ENCODE results near the gene TFCP2L1. TPM values are rescaled to one million over a fixed set of nuclear protein-coding genes. Genes with fewer than 3 reads are reported as not detected.
A peak's percentile ranks its signal among the peaks of the same experiment; 100 is the strongest.

Gene TFCP2L1
- polyA plus RNA-seq, 3 donors = 0.03 to 0.24 TPM; not detected in 1

- Histone ChIP-seq H4K20me1 (ENCODE audit: insufficient read depth, low read length) (no peaks in the 10 kb centered on the region), H3K9me3 (replicated peaks in 1 of 2; ENCODE audit: control insufficient read depth in 1 of 2, insufficient read depth in 1 of 2, low read length in 2 of 2) (no peaks in the 10 kb centered on the region), H3K27me3 (ENCODE audit: control insufficient read depth in 2 of 2, insufficient read depth in 2 of 2, low read length in 2 of 2) (peaks cover 9 to 12% of the 10 kb centered on the region in 2 donors), H3K36me3 (replicated peaks in 1 of 2; ENCODE audit: control insufficient read depth in 1 of 2, insufficient read depth in 2 of 2, low read length in 2 of 2) (no peaks in the 10 kb centered on the region), H3K4me1 (ENCODE audit: control insufficient read depth in 1 of 2, insufficient read depth in 2 of 2, low read length in 2 of 2) (no peaks in the 10 kb centered on the region), H3K4me3 (replicated peaks in 1 of 3; ENCODE audit: low read depth in 2 of 3, low read length in 3 of 3) (no peak overlapping the region), H3K27ac (ENCODE audit: low read depth in 1 of 2, low read length in 2 of 2) (no peak overlapping the region), H3K79me2 (ENCODE audit: insufficient read depth, low read length) (no peaks in the 10 kb centered on the region), H3K4me2 (replicated peaks; ENCODE audit: extremely low read depth, low read length, poor library complexity, severe bottlenecking) (no peak overlapping the region), H2AFZ (ENCODE audit: insufficient read depth, low read depth, low read length, poor library complexity, severe bottlenecking) (no peak overlapping the region), H3K9ac (ENCODE audit: insufficient read depth, low read length, poor library complexity, severe bottlenecking) (no peak overlapping the region)
- no peaks in the 10 kb centered on the region for H3K36me3 Mint-ChIP-seq
- H3K27ac Mint-ChIP-seq = peak overlapping the region in 4 of 7 donors; percentile 27 to 76 (median 47)
- TF ChIP-seq CTCF (IDR thresholded peaks at IDR 0.05) = no peak
- H3K4me3 Mint-ChIP-seq = peak overlapping the region in 1 of 2 donors; percentile 14
- DNase-seq = peak; percentile 62 to 86 (median 74)
- peaks cover 8% of the 10 kb centered on the region for H3K4me1 Mint-ChIP-seq
- peaks cover 16 to 34% (median 31%) of the 10 kb centered on the region in 3 donors for H3K27me3 Mint-ChIP-seq (ENCODE audit: low read depth in 3 of 3)
- peaks cover 0 to 2% (median 2%) of the 10 kb centered on the region in 7 donors for H3K9me3 Mint-ChIP-seq
- intact Hi-C loops (cut with micrococcal nuclease) = loop anchor here in 1 of 2 donors (2.0 kb wide), 1 partner anchor 19 kb away; no protein-coding TSS in a partner anchor
- WGBS (ENCODE audit: insufficient coverage) = 0% methylated on average over 1 of the region's 3 CpGs
These were observed 24.8 kb upstream of the TFCP2L1 start for GRCh38 chr2:121309801-121310200.

GRCh38 chr2:121309323-121309722 lies 24.3 kb upstream of the TFCP2L1 start:
- peaks cover 0 to 7% (median 2%) of the 10 kb centered on the region in 7 donors for H3K9me3 Mint-ChIP-seq
- H3K4me3 Mint-ChIP-seq = no peak overlapping the region
- H3K9me3 ChIP-seq (replicated peaks in 1 of 2; ENCODE audit: control insufficient read depth in 1 of 2, insufficient read depth in 1 of 2, low read length in 2 of 2) = no peaks in the 10 kb centered on the region
- H3K4me3 ChIP-seq (replicated peaks in 1 of 3; ENCODE audit: low read depth in 2 of 3, low read length in 3 of 3) = no peak overlapping the region
- H4K20me1 ChIP-seq (ENCODE audit: insufficient read depth, low read length) = no peaks in the 10 kb centered on the region
- H3K36me3 ChIP-seq (replicated peaks in 1 of 2; ENCODE audit: control insufficient read depth in 1 of 2, insufficient read depth in 2 of 2, low read length in 2 of 2) = no peaks in the 10 kb centered on the region
- H3K27ac Mint-ChIP-seq = peak overlapping the region in 4 of 7 donors; percentile 35 to 75 (median 47)
- intact Hi-C loops (cut with micrococcal nuclease) = no loop called here
- peaks cover 3 to 4% of the 10 kb centered on the region in 2 donors for H3K4me1 ChIP-seq (ENCODE audit: control insufficient read depth in 1 of 2, insufficient read depth in 2 of 2, low read length in 2 of 2)
- no peaks in the 10 kb centered on the region for H3K36me3 Mint-ChIP-seq
- TF ChIP-seq CTCF (IDR thresholded peaks at IDR 0.05) = no peak
- H3K4me2 ChIP-seq (replicated peaks; ENCODE audit: extremely low read depth, low read length, poor library complexity, severe bottlenecking) = no peak overlapping the region
- peaks cover 16 to 32% (median 32%) of the 10 kb centered on the region in 3 donors for H3K27me3 Mint-ChIP-seq (ENCODE audit: low read depth in 3 of 3)
- no peak overlapping the region for H2AFZ ChIP-seq (ENCODE audit: insufficient read depth, low read depth, low read length, poor library complexity, severe bottlenecking)
- H3K27me3 ChIP-seq (ENCODE audit: control insufficient read depth in 2 of 2, insufficient read depth in 2 of 2, low read length in 2 of 2) = peaks cover 9 to 12% of the 10 kb centered on the region in 2 donors
- peaks cover 13% of the 10 kb centered on the region for H3K4me1 Mint-ChIP-seq
- no peaks in the 10 kb centered on the region for H3K79me2 ChIP-seq (ENCODE audit: insufficient read depth, low read length)
- H3K9ac ChIP-seq (ENCODE audit: insufficient read depth, low read length, poor library complexity, severe bottlenecking) = no peak overlapping the region
- DNase-seq = no peak
- H3K27ac ChIP-seq (ENCODE audit: low read depth in 1 of 2, low read length in 2 of 2) = no peak overlapping the region

Data from CD14-positive monocyte (primary cell).